ENCODE results near the gene BCL2L1.

Gene BCL2L1

DNA sequence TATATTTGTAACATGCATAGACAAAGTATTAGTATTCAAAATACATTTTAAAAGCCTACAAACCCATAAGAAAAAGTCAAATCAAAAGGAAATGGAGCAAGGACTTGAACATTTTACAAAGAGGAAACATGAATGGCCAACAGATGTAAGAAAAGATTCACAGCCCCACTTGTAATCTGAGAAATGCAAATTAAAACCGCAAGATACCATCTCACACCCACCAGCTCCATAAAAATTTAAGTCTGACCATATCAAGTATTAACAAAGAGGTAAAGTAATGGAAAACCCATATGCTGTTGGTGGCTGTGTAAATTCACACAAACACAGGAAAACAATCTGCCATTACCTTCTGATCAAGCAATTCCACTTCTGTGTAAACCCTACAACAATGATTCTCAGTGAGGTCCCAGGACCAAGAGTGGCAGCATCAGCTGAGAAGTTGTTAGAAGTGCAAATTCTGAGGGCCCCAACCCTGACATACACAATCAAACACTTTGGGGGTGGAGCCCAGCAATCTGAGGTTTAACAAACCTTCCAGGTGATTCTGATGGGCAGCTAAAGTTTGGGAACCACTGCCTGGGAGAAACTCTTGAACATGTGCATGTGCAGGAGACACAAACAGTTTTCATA, 30.9 kb downstream of the BCL2L1 start:
- DNase-seq = no peak

DNA sequence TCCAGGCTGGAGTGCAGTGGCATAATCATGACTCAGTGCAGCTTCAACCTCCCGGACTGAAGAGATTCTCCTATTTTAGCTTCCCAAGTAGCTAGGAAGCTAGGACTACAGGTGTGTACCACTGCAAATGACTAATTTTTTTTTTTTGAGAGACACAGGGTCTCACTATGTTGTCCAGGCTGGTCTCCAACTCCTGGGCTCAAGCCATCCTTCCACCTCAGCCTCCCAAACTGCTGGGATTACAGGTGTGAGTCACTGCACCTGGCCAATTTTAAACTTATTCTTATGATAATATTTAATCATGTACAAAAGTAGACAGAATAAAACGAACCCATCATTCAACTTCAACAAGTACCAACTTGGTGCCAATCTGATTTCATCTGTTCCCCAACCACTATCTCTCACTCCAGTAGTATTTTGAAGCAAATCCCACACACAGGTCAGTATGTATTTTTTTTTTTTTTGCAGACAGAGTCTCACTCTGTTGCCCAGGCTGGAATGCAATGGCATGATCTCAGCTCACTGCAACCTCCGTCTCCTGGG, 32.5 kb downstream of the BCL2L1 start:
- DNase-seq = no peak

DNA sequence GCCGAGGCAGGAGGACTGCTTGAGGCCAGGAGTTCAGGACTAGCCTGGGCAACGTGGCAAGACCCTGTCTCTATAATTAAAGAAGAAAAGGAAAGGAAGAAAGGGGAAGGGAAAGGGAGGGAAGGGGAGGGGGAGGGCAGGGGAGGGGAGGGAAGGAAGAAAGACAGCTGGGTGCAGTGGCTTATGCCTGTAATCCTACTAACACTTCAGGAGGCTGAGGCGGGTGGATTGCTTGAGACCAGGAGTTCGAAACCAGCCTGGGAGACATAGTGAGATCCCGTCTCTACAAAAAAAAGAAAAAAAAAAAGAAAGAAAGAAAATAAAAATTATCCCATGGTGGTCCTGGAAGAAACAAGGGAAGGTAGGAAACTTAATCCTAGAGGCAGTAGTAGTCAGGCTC, 33.5 kb downstream of the BCL2L1 start:
- DNase-seq = no peak

DNA sequence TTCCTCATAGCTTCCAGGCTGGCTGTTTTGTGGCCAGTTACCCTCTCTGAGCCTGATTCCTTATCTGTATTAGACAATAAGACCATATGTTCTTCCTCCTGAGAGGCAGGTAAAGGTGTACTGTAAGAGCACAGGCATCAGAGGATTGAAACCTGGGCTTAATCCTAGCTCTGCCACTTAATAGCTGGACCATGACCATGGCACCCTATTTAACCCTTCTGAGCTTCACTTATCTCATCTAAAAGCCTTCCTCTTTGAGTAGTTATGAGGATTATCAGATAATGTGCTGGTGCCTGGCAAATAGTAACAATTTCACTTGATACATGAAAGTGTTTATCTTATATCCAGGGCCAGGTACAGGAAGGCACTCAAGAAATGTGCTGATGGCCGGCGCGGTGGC, 34.9 kb downstream of the BCL2L1 start:
- no peak for DNase-seq

DNA sequence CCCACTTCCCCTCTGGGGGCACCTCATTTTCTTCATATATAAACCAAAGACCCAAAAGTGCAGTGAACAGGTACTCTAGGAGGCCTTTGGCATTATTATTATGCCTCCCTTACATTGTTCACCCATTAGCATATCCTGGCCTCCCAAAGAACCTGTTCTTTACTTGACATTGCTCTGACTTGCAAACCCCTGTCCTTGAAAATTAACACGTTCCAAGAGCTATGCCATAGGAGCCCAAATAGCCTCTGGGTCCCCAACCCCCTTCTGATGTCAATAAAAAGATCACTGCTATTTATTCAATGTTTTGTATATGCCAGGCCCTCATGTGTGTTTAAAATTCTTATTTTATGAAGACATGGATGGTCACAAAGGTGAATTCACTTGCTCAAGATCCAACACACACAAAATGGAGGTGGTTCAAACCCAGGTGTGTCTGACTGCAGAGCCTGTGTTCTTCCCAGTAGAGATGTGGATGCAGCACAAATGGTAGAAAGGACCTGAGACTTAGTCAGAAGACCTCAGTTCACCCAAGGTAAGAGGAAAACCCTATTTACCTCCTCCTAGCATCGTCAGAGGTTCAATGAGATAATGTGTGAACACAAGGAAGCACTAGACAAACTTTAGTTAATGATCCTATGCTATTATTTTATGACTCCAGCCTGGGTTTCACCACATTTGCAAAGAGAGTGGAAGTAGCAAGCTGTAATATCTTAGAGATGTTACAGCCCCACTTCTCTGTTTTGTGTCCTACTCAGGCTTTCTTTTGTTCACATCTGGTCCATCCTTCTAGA, 36.6 kb downstream of the BCL2L1 start:
- DNase-seq = no peak

DNA sequence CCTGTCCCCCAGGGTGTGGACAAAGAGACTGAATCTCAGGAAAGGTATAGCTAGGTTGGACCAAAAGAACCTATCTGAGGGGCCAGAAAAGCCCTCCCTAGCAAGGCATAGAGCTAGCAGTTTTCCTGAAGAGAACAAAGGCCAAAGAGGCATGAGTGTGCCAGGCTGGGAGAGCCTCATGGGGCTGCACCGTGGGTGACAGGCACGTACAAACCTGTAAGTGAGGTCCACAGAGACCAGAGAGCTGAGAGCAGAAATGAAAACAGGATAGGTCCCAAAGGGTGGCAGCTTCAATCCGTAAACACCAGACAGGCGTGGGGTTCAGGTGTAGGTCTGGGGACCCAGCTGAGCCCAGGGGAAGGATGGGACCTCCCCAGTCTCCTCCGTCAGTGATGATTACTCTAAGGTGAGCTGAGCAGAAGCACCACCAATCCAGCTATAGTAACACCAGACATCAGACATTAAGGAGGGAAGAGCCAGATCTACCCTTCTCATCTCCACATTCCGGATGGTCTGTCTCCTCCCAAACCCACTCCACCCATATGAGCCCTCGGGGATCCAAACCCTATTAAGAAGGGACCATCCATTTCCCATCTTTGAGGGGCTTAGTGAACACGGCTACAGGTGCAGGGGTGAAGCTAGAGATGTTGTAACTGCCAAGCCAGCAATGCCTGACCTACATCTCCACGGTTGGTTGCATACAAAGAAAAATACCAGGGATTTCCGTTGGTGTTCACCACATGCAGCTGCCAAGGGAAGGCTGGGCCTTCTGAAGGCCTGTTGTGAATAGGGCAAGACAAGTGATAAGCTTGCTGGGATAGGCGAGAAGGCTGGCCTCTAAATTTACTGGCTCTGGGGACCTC, 38.3 kb downstream of the BCL2L1 start:
- no peak for DNase-seq

DNA sequence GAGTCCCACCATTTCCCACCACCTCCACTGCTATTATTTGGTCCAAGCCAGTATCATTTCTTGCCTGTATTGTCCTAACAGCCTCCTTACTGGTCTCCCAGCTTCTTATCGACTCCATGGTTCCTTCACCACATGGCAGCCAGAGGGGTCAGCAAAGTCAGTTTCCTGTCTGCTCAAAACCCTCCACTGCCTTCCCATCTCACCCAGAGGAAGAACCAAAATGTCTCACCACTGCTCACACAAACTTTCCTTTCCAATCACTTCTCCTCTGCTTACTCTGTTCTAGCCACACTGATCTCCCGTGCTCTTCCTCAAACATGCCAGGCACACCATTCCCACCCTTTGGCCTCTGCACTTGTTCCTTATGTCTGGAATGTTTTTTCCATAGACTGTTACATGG, 39.7 kb downstream of the BCL2L1 start:
- no peak for DNase-seq

DNA sequence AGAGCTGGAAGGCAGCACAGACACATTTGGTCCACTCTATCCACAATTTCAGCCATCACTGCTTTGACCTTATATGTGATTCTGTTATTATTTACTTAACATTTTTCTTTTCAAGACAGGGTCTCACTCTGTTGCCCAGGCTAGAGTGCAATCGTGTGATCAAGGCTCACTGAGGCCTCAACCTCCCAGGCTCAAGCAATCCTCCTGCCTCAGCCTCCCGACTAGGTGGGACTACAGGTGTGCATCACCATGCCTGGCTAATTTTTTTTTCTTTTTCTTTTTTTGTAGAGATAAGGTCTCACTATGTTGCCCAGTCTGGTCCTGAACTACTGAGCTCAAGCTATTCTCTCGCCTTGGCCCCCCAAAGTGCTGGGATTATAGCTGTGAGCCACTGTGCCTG, 40.3 kb downstream of the BCL2L1 start:
- no peak for DNase-seq

DNA sequence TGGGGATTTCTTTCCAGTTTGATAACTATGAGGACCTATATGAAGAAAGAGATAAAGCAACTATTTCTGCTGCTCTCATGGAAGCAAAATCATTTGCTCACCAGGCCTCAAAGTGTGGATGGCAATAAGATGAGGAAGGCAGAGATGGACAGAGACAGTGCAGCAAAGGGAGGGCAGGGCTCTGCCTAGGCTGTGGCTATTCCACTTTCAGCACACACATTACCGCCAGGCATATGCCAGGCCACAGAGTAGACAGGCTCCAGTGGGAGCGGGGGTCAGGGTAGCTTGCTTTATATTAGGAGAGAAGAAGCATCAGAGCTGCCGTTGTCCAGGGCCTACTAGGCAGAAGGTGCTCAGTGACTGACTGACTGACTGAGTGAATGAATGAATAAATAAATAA, 40.9 kb downstream of the BCL2L1 start:
- no peak for DNase-seq

DNA sequence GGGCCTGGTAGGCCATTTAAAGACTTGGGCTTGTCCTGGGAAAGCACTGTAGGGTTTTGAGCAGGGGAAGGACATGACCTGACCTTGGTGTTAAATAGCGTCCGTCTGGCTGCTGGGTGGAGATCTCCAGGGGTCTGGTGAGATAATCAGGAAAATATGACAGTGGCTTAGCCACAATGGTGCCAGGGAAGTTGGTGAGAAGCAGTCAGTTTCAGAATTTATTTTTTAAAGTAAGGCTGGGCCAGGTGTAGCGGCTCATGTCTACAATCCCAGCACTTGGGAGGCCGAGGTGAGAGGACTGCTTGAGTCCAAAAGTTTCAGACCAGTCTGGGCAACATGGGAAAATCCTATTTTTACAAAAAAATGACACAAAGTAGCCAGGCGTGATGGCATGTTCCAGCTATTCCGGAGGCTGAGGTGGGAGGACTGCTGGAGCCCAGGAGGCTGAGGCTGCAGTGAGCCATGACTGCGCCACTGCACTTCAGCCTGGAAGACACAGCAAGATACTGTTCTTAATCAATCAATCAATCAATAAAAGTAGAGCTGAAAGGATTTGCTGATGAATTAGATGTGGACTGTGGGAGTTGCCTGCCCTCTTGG, 41.4 kb downstream of the BCL2L1 start:
- no peak for DNase-seq

DNA sequence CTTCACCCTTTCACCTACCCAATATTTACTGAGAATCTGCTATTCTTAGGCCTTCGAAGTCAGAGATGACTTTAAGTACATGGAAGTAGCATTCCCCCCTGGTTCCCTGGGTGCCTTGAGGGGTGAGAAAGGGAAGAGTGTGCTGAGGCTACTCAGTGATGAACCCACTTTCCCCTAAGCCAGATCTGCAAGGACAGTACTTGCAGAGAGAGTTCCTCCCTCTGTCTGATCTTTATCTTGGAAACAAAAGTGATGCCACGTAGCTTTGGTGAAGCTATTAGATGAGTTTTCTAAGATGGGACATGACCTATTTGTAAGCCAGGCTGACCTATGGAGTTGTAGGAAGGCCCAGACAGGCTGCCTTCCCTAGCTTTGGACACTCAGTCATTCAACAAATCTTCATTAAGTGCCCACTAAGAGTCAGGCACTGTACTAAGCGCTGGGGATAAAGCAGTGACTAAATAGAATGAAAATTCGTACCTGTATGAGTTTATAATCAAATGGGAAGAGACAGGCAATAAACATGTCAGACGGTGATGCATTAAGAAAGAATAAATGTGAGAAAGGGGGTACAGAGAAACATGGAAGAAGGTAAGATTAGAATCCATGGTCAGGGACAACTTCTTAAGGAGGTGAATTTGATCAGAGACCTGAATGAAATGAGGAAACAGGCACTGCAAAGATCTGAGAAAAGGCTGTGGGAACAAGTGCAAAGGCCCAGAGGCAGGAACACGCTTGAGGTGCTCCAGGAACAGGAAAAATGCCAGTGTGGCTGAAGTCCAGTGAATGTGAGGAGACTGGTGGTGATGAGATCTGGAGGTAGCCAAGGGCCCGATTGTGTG, 42.2 kb downstream of the BCL2L1 start:
- no peak for DNase-seq

DNA sequence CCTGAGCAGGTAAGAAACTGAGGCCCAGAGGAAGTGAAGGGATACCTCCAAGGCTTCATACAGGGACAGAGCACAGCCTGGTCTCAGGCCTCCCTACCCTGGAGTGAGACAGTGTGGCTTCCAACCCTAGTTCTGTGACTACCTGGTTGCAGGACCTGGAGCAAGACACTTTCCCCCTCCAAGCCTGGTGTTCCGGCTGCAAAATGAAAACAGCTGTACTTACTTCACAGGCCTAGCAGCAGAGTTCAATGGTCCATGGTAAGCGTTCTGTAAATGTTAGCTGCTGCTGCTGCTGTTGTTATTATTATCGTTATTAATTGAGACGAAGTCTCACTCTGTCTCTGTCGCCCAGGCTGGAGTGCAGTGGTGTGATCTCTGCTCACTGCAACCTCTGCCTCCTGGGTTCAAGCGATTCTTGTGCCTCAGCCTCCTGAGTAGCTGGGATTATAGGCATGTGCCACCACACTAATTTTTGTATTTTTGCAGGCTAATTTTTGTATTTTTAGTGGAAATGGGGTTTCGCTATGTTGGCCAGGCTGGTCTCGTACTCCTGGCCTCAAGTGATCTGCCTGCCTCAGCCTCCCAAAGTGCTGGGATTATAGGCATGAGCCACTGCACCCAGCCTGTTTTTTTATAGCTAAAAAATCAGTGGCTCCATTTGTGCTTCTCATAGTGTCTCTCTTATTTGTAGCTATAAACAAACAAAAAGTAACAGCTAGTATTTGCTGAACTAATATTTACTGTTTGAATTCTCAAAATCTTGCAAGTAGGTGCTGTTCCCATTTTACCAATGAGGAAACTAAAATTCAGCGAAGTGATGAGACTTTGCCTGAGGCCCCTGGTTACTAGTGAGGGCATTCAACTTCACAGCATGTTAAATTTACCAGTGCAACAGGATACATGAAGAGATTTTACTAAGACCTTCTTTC, 43.0 kb downstream of the BCL2L1 start:
- no peak for DNase-seq

DNA sequence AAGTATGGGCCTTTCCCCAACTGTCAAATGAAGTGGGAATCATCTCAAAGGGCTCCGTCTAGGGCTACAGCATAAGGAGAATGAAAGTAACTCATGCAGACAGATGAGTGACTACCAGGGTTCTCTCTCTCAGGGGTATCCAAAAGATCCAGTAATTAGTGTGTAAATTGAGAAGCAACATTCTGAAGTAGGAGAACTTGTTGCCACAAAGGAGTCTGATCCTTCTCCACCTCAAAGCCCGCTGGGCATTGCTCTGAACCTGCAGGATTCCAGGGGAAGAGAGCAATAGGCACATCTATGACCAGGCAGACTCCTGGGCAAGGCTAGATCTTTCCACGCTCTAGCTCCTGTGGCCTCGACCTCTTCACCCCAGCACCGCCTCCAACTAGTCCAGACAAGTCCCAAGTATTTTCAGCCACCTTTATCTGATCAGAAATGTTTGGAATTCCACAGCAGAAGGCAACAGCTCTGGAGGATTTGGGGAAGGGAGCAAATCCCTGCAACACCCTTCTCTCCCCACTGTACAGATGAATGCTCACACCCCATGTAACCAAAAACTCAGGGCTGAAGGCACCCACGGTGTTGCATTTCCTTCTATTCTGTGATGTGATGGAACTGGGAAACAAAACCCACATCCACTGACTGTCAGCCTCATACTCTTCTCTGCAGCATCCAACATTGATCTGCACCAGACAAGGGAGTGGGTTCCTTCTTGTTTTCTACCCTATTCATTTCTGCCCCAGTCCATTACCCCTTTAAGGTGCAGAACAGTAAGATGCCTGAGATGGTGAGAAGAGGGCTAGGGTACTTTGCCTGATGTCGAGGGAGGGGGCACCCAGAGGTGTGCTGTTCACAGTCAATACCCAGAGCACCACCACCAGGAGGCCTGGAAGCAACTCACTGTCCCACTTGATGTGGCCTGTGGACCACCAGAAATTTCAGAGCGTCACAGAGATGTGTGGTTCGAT, 44.0 kb downstream of the BCL2L1 start:
- DNase-seq = no peak

DNA sequence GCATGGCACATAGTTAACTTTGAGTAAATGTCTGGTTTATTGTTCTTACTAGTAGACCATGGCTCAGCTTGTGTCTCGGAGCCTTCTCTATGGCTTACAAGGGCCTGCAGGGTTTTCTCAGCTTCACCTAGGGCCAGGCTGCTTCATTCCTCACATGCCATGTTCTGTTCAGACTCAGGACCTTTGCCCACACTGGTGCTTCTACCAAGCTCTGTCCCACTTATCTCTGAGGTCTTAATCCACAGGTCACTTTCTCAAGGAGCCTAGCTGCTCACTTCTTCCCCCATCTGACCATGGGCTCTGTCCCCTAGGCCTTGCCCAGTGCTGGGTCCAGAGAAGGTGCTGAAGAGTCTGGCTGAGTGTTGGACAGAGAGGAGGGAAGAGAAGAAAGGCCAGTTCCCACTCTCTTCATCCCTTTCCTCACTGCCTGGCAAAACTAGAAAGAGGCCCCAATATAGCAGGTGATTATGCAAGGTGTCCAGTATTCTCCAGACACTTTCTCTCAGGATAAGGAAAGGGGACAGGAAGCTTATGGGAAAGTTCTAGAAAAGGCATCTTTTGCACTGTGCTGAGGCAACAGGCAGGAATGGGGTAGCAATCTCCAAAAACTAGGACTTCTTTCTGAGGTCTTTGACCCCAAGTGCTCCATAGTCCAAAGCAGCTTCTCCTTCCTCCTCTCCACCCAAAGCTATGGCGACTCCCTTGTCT, 45.0 kb downstream of the BCL2L1 start:
- DNase-seq = no peak

DNA sequence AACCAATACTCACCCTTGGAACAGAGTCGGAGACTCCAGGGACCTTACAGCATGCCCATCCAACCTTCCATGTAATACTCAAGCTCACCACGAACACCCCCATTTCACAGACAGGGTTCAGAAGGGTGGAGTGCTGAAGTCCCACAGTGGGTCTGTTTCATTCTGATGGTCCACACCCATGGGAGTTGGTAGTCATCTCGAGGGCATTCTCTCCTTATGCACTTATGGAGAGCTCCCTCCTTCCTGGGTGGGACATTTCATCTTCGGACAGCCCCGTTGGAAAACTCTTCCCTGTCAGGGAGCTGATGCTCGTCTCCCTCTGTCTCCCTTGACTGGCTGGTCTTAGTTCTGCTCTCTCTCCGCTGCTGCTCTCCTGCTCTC, 46.1 kb downstream of the BCL2L1 start:
- DNase-seq = no peak

DNA sequence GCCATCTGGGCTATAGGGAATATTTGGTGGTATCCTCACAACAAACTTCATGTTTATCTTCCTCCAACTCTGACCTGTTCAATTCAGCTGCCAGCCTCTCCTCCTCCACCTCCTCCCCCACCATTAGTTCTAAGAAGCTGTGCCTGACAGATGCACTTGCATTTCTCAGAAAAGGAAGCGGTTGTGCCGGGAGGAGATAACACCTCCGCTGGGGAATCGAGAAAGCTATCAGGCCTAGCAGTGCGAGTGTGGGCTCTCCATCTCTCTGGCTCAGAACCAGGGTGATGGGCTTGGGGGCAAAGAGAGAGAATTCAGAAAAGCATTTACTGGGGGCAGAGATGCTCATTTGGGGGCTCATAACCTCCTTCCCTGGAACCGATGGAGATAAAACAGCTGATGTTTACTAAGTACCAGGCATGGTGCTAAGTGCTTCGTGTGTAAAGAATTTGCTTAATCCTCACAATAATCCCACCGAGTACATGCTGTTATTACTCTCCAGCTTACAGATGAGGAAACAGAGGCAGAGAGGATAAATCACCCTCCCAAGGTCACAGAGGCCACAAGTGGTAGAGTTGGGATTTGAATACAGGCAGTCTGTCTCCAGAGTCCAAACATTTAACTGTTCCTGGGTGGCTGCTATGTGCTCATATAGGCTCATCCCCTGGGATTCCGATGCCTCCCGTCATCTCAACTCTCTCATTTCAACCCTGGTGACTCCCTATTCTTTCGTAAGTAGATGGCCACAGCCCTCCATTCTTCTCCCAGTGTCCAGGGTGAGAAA, 46.6 kb downstream of the BCL2L1 start:
- DNase-seq = no peak

DNA sequence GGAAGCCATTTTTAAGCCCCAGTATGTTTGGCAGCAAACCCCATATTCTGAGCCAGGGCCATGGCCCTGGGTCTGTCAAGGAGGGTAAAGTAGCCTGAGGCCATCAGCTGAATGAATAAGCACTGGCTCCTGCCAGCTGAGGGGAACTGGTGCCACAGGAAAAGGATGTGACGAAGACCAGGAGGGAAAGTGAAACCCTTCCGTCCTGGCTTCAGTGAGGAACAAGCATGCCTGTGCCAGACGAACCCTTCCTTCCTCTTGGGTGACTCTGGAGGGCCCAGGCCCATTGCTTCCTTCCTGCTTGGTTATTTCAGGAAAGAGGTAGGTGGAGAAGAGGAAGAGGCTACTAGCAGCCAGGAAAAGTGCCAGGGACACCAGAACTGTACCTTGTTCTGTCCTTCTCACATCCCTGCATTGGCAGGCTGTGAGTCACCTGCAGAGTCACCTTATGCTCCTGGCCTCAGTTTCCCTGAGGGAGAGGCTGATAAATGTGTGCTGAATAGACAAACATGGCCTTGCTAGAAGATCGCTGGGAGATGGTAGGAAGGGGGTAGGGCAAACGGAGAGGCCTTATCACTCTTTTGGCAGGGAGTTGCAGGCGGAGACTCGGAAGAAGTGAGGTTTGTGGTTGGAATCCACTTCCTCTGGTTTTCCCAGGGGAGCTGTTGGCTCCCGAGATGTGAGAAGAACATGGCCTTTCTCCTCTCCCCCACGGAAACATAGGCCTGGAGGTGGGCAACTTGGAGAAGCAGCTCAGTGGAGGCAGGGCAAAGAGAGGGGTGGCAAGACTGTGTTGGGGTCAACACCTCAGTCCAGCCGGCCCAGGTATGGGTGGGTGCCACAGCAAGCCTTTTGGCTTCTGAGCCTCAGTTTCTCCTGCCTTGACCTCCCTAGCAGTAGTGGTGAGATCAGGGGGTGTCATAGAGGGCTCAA, 47.5 kb downstream of the BCL2L1 start:
- no peak for DNase-seq

Data from NCI-H1694 treated with DMSO at 0.1 percent for 48 hours (cell line).